Dedifferentiated amniotic fluid mesenchymal stem cell (primary cell): ENCODE data around the gene KRT80.

Experiments
- DNase-seq: peaks from one replicate; pipeline ENCODE4 v3.0.0-alpha.2; 2016; ENCODE audit errors: extremely low spot score

The KRT80 gene

GRCh38 chr12:52179396-52179973 lies 12.3 kb downstream of the KRT80 start:
- DNase-seq, result no peak

- DNase-seq, result no peak
Observed at GRCh38 chr12:52178984-52179383, 12.8 kb downstream of the KRT80 start.

GRCh38 chr12:52178443-52178842 lies 13.4 kb downstream of the KRT80 start:
- no peak for DNase-seq

GRCh38 chr12:52175371-52176350 lies 16.2 kb downstream of the KRT80 start:
- no peak for DNase-seq

- DNase-seq, result no peak
Observed at GRCh38 chr12:52173526-52173925, 18.3 kb downstream of the KRT80 start.

- DNase-seq, result no peak
Observed at GRCh38 chr12:52172956-52173355, 18.9 kb downstream of the KRT80 start.

GRCh38 chr12:52171950-52172512 lies 19.8 kb downstream of the KRT80 start:
- no peak for DNase-seq

- DNase-seq, result no peak
Observed at GRCh38 chr12:52170827-52171226, 21.0 kb downstream of the KRT80 start.

GRCh38 chr12:52169886-52170285 lies 21.9 kb downstream of the KRT80 start:
- no peak for DNase-seq

- DNase-seq, result no peak
Observed at GRCh38 chr12:52168019-52168717, 23.6 kb downstream of the KRT80 start.

GRCh38 chr12:52167526-52167925 lies 24.3 kb downstream of the KRT80 start:
- no peak for DNase-seq

GRCh38 chr12:52166672-52167071 lies 25.1 kb downstream of the KRT80 start:
- DNase-seq, result no peak

- no peak for DNase-seq
Observed at GRCh38 chr12:52165096-52165855, 26.5 kb downstream of the KRT80 start.

GRCh38 chr12:52164624-52165023 lies 27.2 kb downstream of the KRT80 start:
- DNase-seq, result no peak

GRCh38 chr12:52162981-52163380 lies 28.8 kb downstream of the KRT80 start:
- no peak for DNase-seq

GRCh38 chr12:52160200-52160599 lies 31.6 kb downstream of the KRT80 start:
- DNase-seq, result no peak

GRCh38 chr12:52157566-52158150 lies 34.2 kb downstream of the KRT80 start:
- no peak for DNase-seq

GRCh38 chr12:52156757-52157565 lies 34.9 kb downstream of the KRT80 start:
- DNase-seq, result peak; percentile 28

- DNase-seq, result no peak
Observed at GRCh38 chr12:52156311-52156710, 35.5 kb downstream of the KRT80 start.
